H1 (cell line): ENCODE results near the gene ADRA2B. TPM values are rescaled to one million over a fixed set of nuclear protein-coding genes. Genes with fewer than 3 reads are reported as not detected.

ENCODE experiments used
- CTCF ChIA-PET: fragments of 300-600 bp; sonication (Branson Sonifier 250); formaldehyde crosslinking; loops from one replicate; lab custom pipeline; 2021; ENCODE audit not compliant: partially characterized antibody; lab: Charles Lee
- POLR2A ChIA-PET: fragments of 300-600 bp; sonication (Branson Sonifier 250); formaldehyde crosslinking; loops from one replicate; lab custom pipeline; 2021; ENCODE audit warnings: inconsistent platforms; ENCODE audit not compliant: partially characterized antibody; lab: Charles Lee
- DNase-seq, 2 experiments: peaks; one replicate each; pipeline versions ENCODE4 v3.0.0 to v3.0.0-alpha.2; 2010 to 2022; ENCODE audit warnings: low spot score in 2 of 2, low read depth in 1 of 2, mixed read lengths in 1 of 2
- FAIRE-seq: peaks from 2 replicates; lab custom pipeline; 2011; peaks lifted over from hg19 to GRCh38; lab: Jason Lieb, UNC
- H2AFZ ChIP-seq: 2 replicates; pipeline ENCODE4 v1.8.1; 2012; ENCODE audit warnings: low read length, inconsistent platforms
- H2AK5ac ChIP-seq: 2 replicates; pipeline ENCODE4 v1.6.1; 2013; ENCODE audit warnings: low read depth, low read length
- H2BK120ac ChIP-seq: replicated peaks from 2 replicates; pipeline ENCODE3; 2013; ENCODE audit warnings: low read depth, low read length, inconsistent platforms
- H2BK12ac ChIP-seq: 2 replicates; pipeline ENCODE4 v1.6.1; 2013; ENCODE audit warnings: low read depth, low read length
- H2BK15ac ChIP-seq: 2 replicates; pipeline ENCODE4 v1.6.1; 2013; ENCODE audit warnings: low read length
- H2BK20ac ChIP-seq: 2 replicates; pipeline ENCODE4 v1.6.1; 2013; ENCODE audit warnings: low read length
- H2BK5ac ChIP-seq: 2 replicates; pipeline ENCODE4 v1.6.1; 2013; ENCODE audit warnings: low read depth, low read length
- H3K14ac ChIP-seq: 2 replicates; pipeline ENCODE4 v1.6.1; 2013; ENCODE audit warnings: inconsistent platforms; ENCODE audit not compliant: insufficient read length
- H3K18ac ChIP-seq: 2 replicates; pipeline ENCODE4 v1.6.1; 2013; ENCODE audit warnings: low read length; ENCODE audit errors: extremely low read depth
- H3K23ac ChIP-seq: 2 replicates; pipeline ENCODE4 v1.6.1; 2013; ENCODE audit warnings: inconsistent platforms; ENCODE audit not compliant: insufficient read length
- H3K23me2 ChIP-seq: 2 replicates; pipeline ENCODE4 v1.6.1; 2013; ENCODE audit warnings: low read depth, low read length
- H3K27ac ChIP-seq: 2 replicates; pipeline ENCODE4 v1.6.1; 2011; ENCODE audit warnings: low read depth, low read length, inconsistent platforms
- H3K27me3 ChIP-seq, 4 experiments: replicated peaks in 1 of 4; 1 replicate in 1 of 4; 2 replicates in 3 of 4; pipeline versions ENCODE4 v1.6.1 to v1.8.1; 2011 to 2013; ENCODE audit warnings: low read length in 3 of 4, mild to moderate bottlenecking in 3 of 4, inconsistent platforms in 2 of 4, mixed read lengths in 2 of 4, moderate library complexity in 1 of 4; ENCODE audit not compliant: control insufficient read depth in 3 of 4, insufficient read depth in 3 of 4; ENCODE audit errors: extremely low read depth in 1 of 4
- H3K36me3 ChIP-seq, 4 experiments: 2 replicates each; pipeline versions ENCODE4 v1.6.1 to v1.8.1; 2011 to 2013; ENCODE audit warnings: mild to moderate bottlenecking in 4 of 4, low read length in 3 of 4, moderate library complexity in 2 of 4, control low read depth in 1 of 4, inconsistent platforms in 1 of 4; ENCODE audit not compliant: insufficient read depth in 4 of 4, control insufficient read depth in 2 of 4
- H3K4ac ChIP-seq: replicated peaks from 2 replicates; pipeline ENCODE3; 2013; ENCODE audit warnings: low read length, low read depth, mixed read lengths, inconsistent platforms; ENCODE audit not compliant: insufficient read length
- H3K4me1 ChIP-seq, 4 experiments: replicated peaks in 1 of 4; 1 replicate in 1 of 4; 2 replicates in 3 of 4; pipeline versions ENCODE4 v1.6.1 to v1.8.1; 2011 to 2013; ENCODE audit warnings: low read length in 3 of 4, inconsistent platforms in 2 of 4, mixed read lengths in 1 of 4; ENCODE audit not compliant: insufficient read depth in 4 of 4, control insufficient read depth in 3 of 4
- H3K4me2 ChIP-seq, 2 experiments: 2 replicates each; pipeline versions ENCODE4 v1.6.1 to v1.8.1; 2011 to 2013; ENCODE audit warnings: low read depth in 2 of 2, low read length in 2 of 2, control low read depth in 1 of 2, inconsistent platforms in 1 of 2, mild to moderate bottlenecking in 1 of 2; ENCODE audit not compliant: insufficient read depth in 1 of 2
- H3K4me3 ChIP-seq, 4 experiments: fragments of 200-600, 300-600 bp in 1 of 4; sonication (generic), shearing (Covaris generic), sonication (Bioruptor Twin) in 1 of 4; 2 replicates each; pipeline versions ENCODE4 v1.5.1 to v1.8.1; 2011 to 2016; ENCODE audit warnings: low read length in 4 of 4, low read depth in 3 of 4, control low read depth in 2 of 4, inconsistent platforms in 2 of 4, mild to moderate bottlenecking in 2 of 4, mixed read lengths in 1 of 4, moderate library complexity in 1 of 4; ENCODE audit not compliant: insufficient read depth in 2 of 4; ENCODE audit errors: extremely low read depth in 1 of 4
- H3K56ac ChIP-seq: replicated peaks from 2 replicates; pipeline ENCODE3; 2013; ENCODE audit warnings: low read depth, mild to moderate bottlenecking, mixed read lengths, low read length, inconsistent platforms; ENCODE audit not compliant: insufficient read length
- H3K79me1 ChIP-seq: 2 replicates; pipeline ENCODE4 v1.6.1; 2013; ENCODE audit warnings: low read depth, low read length, control low read depth
- H3K79me2 ChIP-seq, 2 experiments: 2 replicates each; pipeline versions ENCODE4 v1.6.1 to v1.8.1; 2012 to 2013; ENCODE audit warnings: low read length in 2 of 2, mild to moderate bottlenecking in 2 of 2, inconsistent platforms in 1 of 2; ENCODE audit not compliant: insufficient read depth in 2 of 2, control insufficient read depth in 1 of 2
- H3K9ac ChIP-seq, 4 experiments: replicated peaks in 1 of 4; 1 replicate in 1 of 4; 2 replicates in 3 of 4; pipeline versions ENCODE4 v1.6.1 to v1.8.1; 2011 to 2013; ENCODE audit warnings: low read depth in 3 of 4, low read length in 3 of 4, control low read depth in 2 of 4, mild to moderate bottlenecking in 2 of 4, moderate library complexity in 2 of 4, inconsistent platforms in 1 of 4; ENCODE audit errors: extremely low read depth in 1 of 4
- H3K9me3 ChIP-seq, 2 experiments: 2 replicates each; pipeline versions ENCODE4 v1.6.1 to v1.8.1; 2012 to 2013; ENCODE audit warnings: mild to moderate bottlenecking in 2 of 2, moderate library complexity in 2 of 2, control low read depth in 1 of 2, inconsistent platforms in 1 of 2, low read depth in 1 of 2, low read length in 1 of 2, mixed read lengths in 1 of 2; ENCODE audit not compliant: insufficient read depth in 2 of 2
- H4K20me1 ChIP-seq, 2 experiments: replicated peaks in 1 of 2; 2 replicates each; pipeline versions ENCODE3 to v1.8.1; 2011 to 2013; ENCODE audit warnings: inconsistent platforms in 2 of 2, low read length in 2 of 2, mild to moderate bottlenecking in 1 of 2; ENCODE audit not compliant: insufficient read depth in 2 of 2, control insufficient read depth in 1 of 2
- H4K5ac ChIP-seq: 2 replicates; pipeline ENCODE4 v1.6.1; 2013; ENCODE audit warnings: low read length, low read depth, mixed read lengths, inconsistent platforms; ENCODE audit not compliant: insufficient read length
- H4K8ac ChIP-seq: 2 replicates; pipeline ENCODE4 v1.8.0; 2013; ENCODE audit warnings: mild to moderate bottlenecking, moderate library complexity, low read length, inconsistent platforms; ENCODE audit not compliant: insufficient read depth; ENCODE audit errors: extremely low read depth
- H4K91ac ChIP-seq: replicated peaks from 2 replicates; pipeline ENCODE3; 2013; ENCODE audit warnings: low read length, mixed read lengths, inconsistent platforms; ENCODE audit not compliant: insufficient read length
- BCL11A ChIP-seq, 2 experiments: IDR thresholded peaks; one replicate each; pipeline ENCODE4 v1.6.1; 2011; ENCODE audit warnings: low read depth in 2 of 2, low read length in 2 of 2, mild to moderate bottlenecking in 2 of 2
- CHD1 ChIP-seq: IDR thresholded peaks from 2 replicates; pipeline ENCODE4 v1.6.1; 2012; ENCODE audit warnings: low read depth, low read length, improper control_type of control experiment
- CHD2 ChIP-seq: IDR thresholded peaks from 2 replicates; pipeline ENCODE4 v1.6.1; 2012; ENCODE audit warnings: low read length, improper control_type of control experiment
- CREB1 ChIP-seq: IDR thresholded peaks from 2 replicates; pipeline ENCODE4 v1.6.1; 2012; ENCODE audit warnings: inconsistent platforms
- CTBP2 ChIP-seq: IDR thresholded peaks from 2 replicates; pipeline ENCODE4 v1.7.0; 2011; ENCODE audit warnings: borderline replicate concordance, mild to moderate bottlenecking, moderate library complexity, mixed read lengths, low read length; ENCODE audit not compliant: insufficient read depth, insufficient read length
- EP300 ChIP-seq, 2 experiments: IDR thresholded peaks; 1 replicate in 1 of 2; 2 replicates in 1 of 2; pipeline ENCODE4 v1.6.1; 2011 to 2012; ENCODE audit warnings: low read depth in 2 of 2, low read length in 2 of 2, mild to moderate bottlenecking in 2 of 2, borderline replicate concordance in 1 of 2, inconsistent platforms in 1 of 2, moderate library complexity in 1 of 2
- GABPA ChIP-seq: IDR thresholded peaks from 2 replicates; pipeline ENCODE4 v1.6.1; 2011; ENCODE audit warnings: mild to moderate bottlenecking, low read length, moderate library complexity, borderline replicate concordance; ENCODE audit not compliant: insufficient read depth
- GTF2F1 ChIP-seq: IDR thresholded peaks from 2 replicates; pipeline ENCODE4 v1.6.1; 2012; ENCODE audit warnings: low read depth, low read length, improper control_type of control experiment, borderline replicate concordance
- KDM4A ChIP-seq: IDR thresholded peaks from one replicate; pipeline ENCODE4 v1.7.1; 2012; ENCODE audit warnings: low read depth, mild to moderate bottlenecking, moderate library complexity, low read length, inconsistent platforms; ENCODE audit not compliant: severe bottlenecking
- POLR2AphosphoS5 ChIP-seq: IDR thresholded peaks from 2 replicates; pipeline ENCODE4 v1.6.1; 2011; ENCODE audit warnings: low read depth, low read length
- RAD21 ChIP-seq, 2 experiments: IDR thresholded peaks in 1 of 2; conservative IDR thresholded peaks in 1 of 2; 2 replicates each; pipeline ENCODE4 v1.6.1; 2011; ENCODE audit warnings: low read depth in 2 of 2, low read length in 2 of 2, improper control_type of control experiment in 1 of 2, inconsistent platforms in 1 of 2, mild to moderate bottlenecking in 1 of 2, moderate library complexity in 1 of 2
- RBBP5 ChIP-seq: IDR thresholded peaks from 2 replicates; pipeline ENCODE4 v1.7.1; 2012; ENCODE audit warnings: low read depth, mild to moderate bottlenecking, inconsistent platforms, low read length, moderate library complexity, borderline replicate concordance
- RFX5 ChIP-seq: IDR thresholded peaks from 2 replicates; pipeline ENCODE4 v1.6.1; 2011; ENCODE audit warnings: low read depth, low read length, improper control_type of control experiment, borderline replicate concordance
- TBP ChIP-seq: IDR thresholded peaks from 2 replicates; pipeline ENCODE4 v1.6.1; 2011; ENCODE audit warnings: low read depth, low read length, improper control_type of control experiment
- WGBS, 2 experiments: shearing (Covaris generic) in 1 of 2; methylation state at CpG; one replicate each; pipeline versions ENCODE4 v1.1.6 to v1.1.7; 2013 to 2015; ENCODE audit warnings: low lambda C conversion rate in 2 of 2, mixed read lengths in 2 of 2, inconsistent platforms in 1 of 2, low coverage in 1 of 2, missing lambda C conversion rate in 1 of 2; ENCODE audit not compliant: insufficient replicate concordance in 2 of 2, insufficient coverage in 1 of 2, insufficient read length in 1 of 2; ENCODE audit errors: extremely low coverage in 1 of 2, missing lambda C conversion rate in 1 of 2; 5-methylcytosine and 5-hydroxymethylcytosine counted together
- polyA plus RNA-seq, 7 experiments: library from polyadenylated mRNA; depleted of rRNA in 3 of 7; stranded (reverse) in 5 of 7; unstranded in 2 of 7; fragments of >200 nt in 5 of 7; fragments of 200-250 nt in 2 of 7; gene quantifications; 1 replicate in 5 of 7; 2 replicates in 1 of 7; 4 replicates in 1 of 7; pipeline versions ENCODE4 v1.2.1 to v1.2.3, GENCODE V29; 2011 to 2013; ENCODE audit warnings: missing spikeins in 2 of 7, mixed read lengths in 2 of 7
- total RNA-seq: library from RNA; stranded (reverse); fragmentation: NEBNext Ultra II Directional; extraction: Animal tissue kit (Norgen Biotek cat#: 25700); gene quantifications from 2 replicates; pipeline ENCODE4 v1.2.1, GENCODE V29; 2021

ADRA2B gene
- total and polyA plus RNA-seq, 2 of the 8 experiments (the other 6 are each of a cell fraction or from before 2014, with no cell fraction given): 5.8 to 6.5 TPM

DNA sequence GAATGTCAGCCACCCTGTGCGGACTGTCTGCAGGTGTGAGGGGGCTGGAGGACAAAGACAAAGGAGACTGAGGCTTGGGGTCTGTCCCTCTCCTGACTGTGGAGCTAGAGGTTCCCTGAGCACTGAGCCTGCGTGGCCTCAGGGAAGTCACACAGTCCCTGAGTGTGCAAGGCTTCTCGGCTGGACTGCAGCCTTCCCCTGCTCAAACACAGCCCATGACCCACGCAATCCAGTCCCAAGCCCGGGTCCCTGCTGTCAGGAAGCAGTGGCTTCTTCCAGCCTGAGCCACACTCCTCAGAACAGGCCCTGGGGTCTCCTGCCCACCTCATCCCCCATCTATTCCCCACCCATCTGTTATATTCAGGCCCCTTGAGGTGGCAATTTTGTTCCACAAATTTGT lies 19.2 kb upstream of the ADRA2B start:
- H3K4ac ChIP-seq: no peak overlapping the region
- H3K27me3 ChIP-seq: no peaks in the 10 kb centered on the region; a peak in 1 of 7 replicates
- no peak overlapping the region for H3K9ac ChIP-seq
- DNase-seq (no peak), FAIRE-seq (no peak)
- H2BK120ac ChIP-seq: no peak overlapping the region
- no peak overlapping the region for H3K23ac ChIP-seq
- no peak overlapping the region for H4K91ac ChIP-seq
- no peak overlapping the region for H2BK15ac ChIP-seq
- no peak overlapping the region for H3K4me2 ChIP-seq
- no peak overlapping the region for H3K14ac ChIP-seq
- H3K79me2 ChIP-seq: no peaks in the 10 kb centered on the region
- H3K23me2 ChIP-seq: no peaks in the 10 kb centered on the region
- CTCF ChIA-PET: interaction anchor here (0.7 to 13.4 kb wide), 5 partner anchors 15 to 143 kb away, joined by 3 to 155 read pairs (median 3); no protein-coding TSS in a partner anchor
- no peak overlapping the region for H3K27ac ChIP-seq
- no peak overlapping the region for H2BK12ac ChIP-seq
- WGBS, 2 experiments: 81% methylated on average over 5 of the region's 5 CpGs; no CpG with 5 or more reads in 1 of the 2 experiments
- H3K4me1 ChIP-seq: peaks cover 0 to 13% (median 4%) of the 10 kb centered on the region in 4 experiments; a peak in 5 of 7 replicates
- H4K5ac ChIP-seq: no peak overlapping the region
- no peak overlapping the region for H2AK5ac ChIP-seq
- H3K9me3 ChIP-seq: no peaks in the 10 kb centered on the region
- peak overlapping the region; percentile 17; the same call in 1 of the 2 replicates for H4K8ac ChIP-seq
- no peak overlapping the region for H2BK20ac ChIP-seq
- H3K79me1 ChIP-seq: no peaks in the 10 kb centered on the region
- no peak overlapping the region for H3K4me3 ChIP-seq
- no peak overlapping the region for H2AFZ ChIP-seq
- H3K36me3 ChIP-seq: no peaks in the 10 kb centered on the region
- no peak overlapping the region for H3K56ac ChIP-seq
- no peak overlapping the region for H2BK5ac ChIP-seq
- H3K18ac ChIP-seq: no peak overlapping the region
- POLR2A ChIA-PET: no interaction called here
- H4K20me1 ChIP-seq: peaks cover 0 to 2% of the 10 kb centered on the region in 2 experiments
- no peak for TF ChIP-seq RFX5
- no peak for TF ChIP-seq RBBP5
- TF ChIP-seq CREB1: no peak
- TF ChIP-seq CHD1: no peak
- no peak for TF ChIP-seq CTBP2
- no peak for TF ChIP-seq BCL11A (IDR thresholded peaks at IDR 0.05; ENCODE audit: low read depth in 2 of 2, low read length in 2 of 2)
- no peak for TF ChIP-seq POLR2AphosphoS5
- TF ChIP-seq CHD2: no peak
- no peak for TF ChIP-seq GABPA
- no peak for TF ChIP-seq GTF2F1
- TF ChIP-seq TBP: no peak
- TF ChIP-seq EP300 (IDR thresholded peaks at IDR 0.05; ENCODE audit: borderline replicate concordance in 1 of 2, low read depth in 2 of 2, low read length in 2 of 2): no peak
- TF ChIP-seq KDM4A: no peak
- TF ChIP-seq RAD21 (IDR thresholded peaks at IDR 0.05 in 1 of 2, conservative IDR thresholded peaks at IDR 0.05 in 1 of 2; ENCODE audit: low read depth in 2 of 2, low read length in 2 of 2): no peak
